Upper lobe of right lung (tissue), 1 donor: ENCODE results near the gene SYT9. TPM values are rescaled to one million over a fixed set of nuclear protein-coding genes. Genes with fewer than 3 reads are reported as not detected.

Source experiments
- ATAC-seq: fragments of 200-7000 bp; cut with Tn5 transposase; one replicate; pipeline ENCODE4 v1.9.1; 2020; ENCODE audit warnings: mild to moderate bottlenecking, moderate library complexity
- DNase-seq: peaks from one replicate; pipeline ENCODE4 v3.0.0-alpha.2; 2020
- H3K27ac ChIP-seq: fragments of 200-600 bp; one replicate; pipeline ENCODE4 v1.8.0; 2022
- H3K27me3 ChIP-seq: fragments of 200-600 bp; one replicate; pipeline ENCODE4 v1.8.0; 2022; ENCODE audit warnings: mild to moderate bottlenecking
- H3K36me3 ChIP-seq: fragments of 200-600 bp; one replicate; pipeline ENCODE4 v1.8.0; 2022
- H3K4me1 ChIP-seq: fragments of 200-600 bp; one replicate; pipeline ENCODE4 v1.8.0; 2022
- H3K4me3 ChIP-seq: fragments of 200-600 bp; one replicate; pipeline ENCODE4 v1.8.0; 2022; ENCODE audit warnings: mild to moderate bottlenecking
- H3K9me3 ChIP-seq: fragments of 200-600 bp; one replicate; pipeline ENCODE4 v1.8.0; 2022
- CTCF ChIP-seq: fragments of 200-600 bp; IDR thresholded peaks from one replicate; pipeline ENCODE4 v1.8.0; 2022; ENCODE audit warnings: antibody characterized with exemption
- intact Hi-C: fragments of 100-400 bp; cut with DNase I; formaldehyde crosslinking; loops from one replicate; pipeline ENCODE4 v1.11.0; 2022
- total RNA-seq: library from RNA; stranded (reverse); fragmentation: NEBNext Ultra II Directional; extraction: Animal tissue kit (Norgen Biotek cat#: 25700); gene quantifications from one replicate; pipeline ENCODE4 v1.2.1, GENCODE V29; 2021
- donor health status: DM: no; HTN: yes; CAD: no; lungs with severe emphysema.

The SYT9 gene
- total RNA-seq, 1 donor from 2014 or later = 0.14 TPM

GRCh38 chr11:7418906-7419305 lies 167.2 kb downstream of the SYT9 start:
- Histone ChIP-seq H3K27ac (no peak overlapping the region), H3K4me1 (no peaks in the 10 kb centered on the region), H3K9me3 (no peaks in the 10 kb centered on the region), H3K27me3 (peaks cover 5% of the 10 kb centered on the region), H3K36me3 (no peaks in the 10 kb centered on the region), H3K4me3 (no peak overlapping the region)
- DNase-seq (no peak), ATAC-seq (no peak)
- intact Hi-C loops = no loop called here
- TF ChIP-seq CTCF = no peak

GRCh38 chr11:7421136-7421535 lies 169.4 kb downstream of the SYT9 start:
- H3K4me1 ChIP-seq = no peaks in the 10 kb centered on the region
- H3K9me3 ChIP-seq = no peaks in the 10 kb centered on the region
- ATAC-seq = no peak
- H3K27me3 ChIP-seq = peaks cover 1% of the 10 kb centered on the region
- H3K36me3 ChIP-seq = no peaks in the 10 kb centered on the region
- no peak overlapping the region for H3K4me3 ChIP-seq
- intact Hi-C loops = no loop called here
- no peak for DNase-seq
- no peak overlapping the region for H3K27ac ChIP-seq
- TF ChIP-seq CTCF = no peak

DNA sequence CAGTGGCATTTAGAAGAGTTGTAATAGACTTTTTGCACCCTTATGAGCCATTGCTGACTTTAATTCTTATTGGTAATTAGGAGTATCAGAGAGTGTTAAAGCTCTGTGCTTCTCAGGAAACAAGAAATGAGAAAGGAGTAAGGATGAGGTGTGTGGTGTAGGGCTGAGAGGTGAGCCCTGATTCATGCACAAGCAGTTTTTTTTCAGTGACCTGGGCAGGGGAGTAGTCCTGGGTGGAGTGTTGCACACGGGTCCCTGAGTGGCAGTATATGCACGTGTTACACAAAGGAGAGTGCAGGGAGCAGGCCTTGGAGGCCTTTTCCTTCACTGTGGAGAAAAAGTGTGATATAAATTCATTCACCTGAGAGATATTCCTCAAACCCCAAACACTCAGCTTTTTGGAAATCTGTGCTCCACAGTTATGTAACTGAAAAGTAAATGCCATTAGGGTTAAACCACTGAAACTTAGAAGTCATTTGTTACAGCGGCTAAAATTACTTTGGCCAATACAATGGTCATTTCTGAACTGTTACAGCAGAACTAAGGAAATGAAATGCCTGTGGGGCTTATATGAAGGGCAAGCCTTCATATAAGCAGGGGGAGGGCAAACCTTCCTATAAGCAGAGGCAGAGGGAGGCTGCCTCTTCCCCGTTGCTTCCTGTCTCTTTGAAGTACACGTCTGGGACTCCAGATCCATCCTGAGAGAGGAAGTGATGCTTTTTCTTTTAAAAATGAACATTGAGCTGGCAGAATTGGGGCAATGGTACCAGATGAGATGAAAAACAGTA lies 171.0 kb downstream of the SYT9 start:
- no peak for DNase-seq
- Histone ChIP-seq H3K27me3 (no peaks in the 10 kb centered on the region), H3K4me1 (no peaks in the 10 kb centered on the region), H3K27ac (no peak overlapping the region), H3K9me3 (no peaks in the 10 kb centered on the region), H3K36me3 (no peaks in the 10 kb centered on the region), H3K4me3 (no peak overlapping the region)
- peak; percentile 22 for ATAC-seq
- intact Hi-C loops = no loop called here
- TF ChIP-seq CTCF = no peak

DNA sequence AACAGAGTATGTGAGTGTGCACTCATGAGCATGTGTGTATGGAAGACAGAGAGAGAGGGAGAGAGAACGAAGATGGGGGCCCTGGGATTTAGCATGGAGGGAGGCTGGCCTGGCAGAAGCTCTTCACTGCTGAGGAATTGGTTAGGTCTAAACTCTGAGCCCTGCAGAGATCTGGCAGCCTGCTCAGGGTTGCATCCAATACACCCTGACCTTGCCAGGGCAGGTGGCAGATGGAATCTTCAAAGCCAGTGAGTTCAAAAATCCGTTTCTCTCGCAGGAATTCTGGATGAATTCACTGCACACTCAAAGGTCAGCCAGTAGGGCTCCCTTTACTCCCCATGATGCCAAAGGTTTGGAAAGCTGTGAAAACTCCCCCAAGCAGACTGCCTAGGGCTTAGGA lies 172.2 kb downstream of the SYT9 start:
- H3K4me3 ChIP-seq = no peak overlapping the region
- no peak for ATAC-seq
- no peak overlapping the region for H3K27ac ChIP-seq
- DNase-seq = no peak
- no peak for TF ChIP-seq CTCF
- H3K27me3 ChIP-seq = no peaks in the 10 kb centered on the region
- H3K4me1 ChIP-seq = no peaks in the 10 kb centered on the region
- intact Hi-C loops = no loop called here
- no peaks in the 10 kb centered on the region for H3K9me3 ChIP-seq
- no peaks in the 10 kb centered on the region for H3K36me3 ChIP-seq

DNA sequence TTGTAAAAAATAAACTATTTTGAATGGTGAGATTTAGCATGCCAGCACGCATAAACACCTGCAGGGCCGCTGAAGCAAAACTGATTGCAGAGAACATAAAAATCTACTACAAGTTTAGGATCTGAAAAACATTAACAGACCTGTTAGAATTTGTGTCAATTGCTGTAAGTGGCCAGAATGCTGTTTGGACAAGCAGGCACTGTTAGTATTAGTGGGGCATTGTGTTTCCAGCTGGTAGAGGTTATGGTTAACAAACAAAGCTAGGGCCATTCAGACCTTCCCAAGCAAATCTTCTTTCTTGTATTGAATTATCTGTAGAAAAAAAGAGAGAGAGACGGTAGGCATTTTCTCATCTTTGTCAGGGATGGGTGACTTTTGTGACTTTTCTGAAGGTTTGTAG lies 176.0 kb downstream of the SYT9 start:
- intact Hi-C loops = no loop called here
- no peak for DNase-seq
- Histone ChIP-seq H3K4me3 (no peak overlapping the region), H3K36me3 (no peaks in the 10 kb centered on the region), H3K27ac (no peak overlapping the region), H3K9me3 (no peaks in the 10 kb centered on the region), H3K4me1 (no peaks in the 10 kb centered on the region), H3K27me3 (no peaks in the 10 kb centered on the region)
- ATAC-seq = no peak
- TF ChIP-seq CTCF = no peak

- no peak for TF ChIP-seq CTCF
- no peak for DNase-seq
- no peaks in the 10 kb centered on the region for H3K4me1 ChIP-seq
- H3K4me3 ChIP-seq = no peak overlapping the region
- no peaks in the 10 kb centered on the region for H3K9me3 ChIP-seq
- intact Hi-C loops = no loop called here
- no peak for ATAC-seq
- no peak overlapping the region for H3K27ac ChIP-seq
- no peaks in the 10 kb centered on the region for H3K27me3 ChIP-seq
- H3K36me3 ChIP-seq = no peaks in the 10 kb centered on the region
Observed at GRCh38 chr11:7428196-7428595, 176.5 kb downstream of the SYT9 start.
